Measurements from ENCODE around the gene ZDHHC23.

ZDHHC23 gene

DNA sequence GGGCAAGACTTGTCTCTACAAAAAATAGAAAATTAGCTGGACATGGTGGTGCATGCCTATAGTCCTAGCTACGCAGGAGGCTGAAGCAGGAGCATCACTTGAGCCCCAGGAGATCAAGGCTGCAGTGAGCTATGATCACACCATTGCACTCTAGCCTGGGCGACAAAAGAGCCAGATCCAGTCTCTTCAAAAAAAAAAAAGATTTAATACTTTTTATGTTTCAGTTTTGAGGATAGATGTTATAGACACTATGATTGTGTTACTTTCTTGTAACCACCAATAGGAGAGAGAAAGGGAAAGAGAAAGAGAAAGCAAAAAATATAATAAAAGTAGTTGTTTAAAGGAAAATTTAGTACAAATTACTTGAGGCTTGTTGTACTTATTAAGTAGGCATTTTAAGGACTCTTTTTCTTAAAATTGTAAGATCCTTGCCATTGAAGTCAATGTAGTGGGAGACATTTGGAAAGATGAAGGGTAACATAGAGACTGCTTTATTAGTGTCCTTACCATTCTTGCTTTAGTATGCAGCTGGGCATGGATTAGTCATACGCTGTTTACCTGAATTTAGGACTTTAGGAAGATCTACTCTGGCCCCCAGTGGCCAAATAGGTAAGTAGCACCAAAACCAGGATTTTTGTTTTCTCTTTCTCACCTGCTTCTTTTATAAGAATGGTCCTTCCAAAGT lies 35.1 kb upstream of the ZDHHC23 start:
- in situ Hi-C loops (cut with HindIII; ENCODE audit: low pct_ligation_motif_present, low sequenced_read_pairs), result no loop called here
- no peaks in the 10 kb centered on the region for H3K36me3 ChIP-seq (replicated peaks)
- no peak overlapping the region for H3K4me3 ChIP-seq (ENCODE audit: low read depth, low read length)
- H3K27me3 ChIP-seq (replicated peaks), result no peaks in the 10 kb centered on the region
- no peak overlapping the region for H3K27ac ChIP-seq
- peak; percentile 58 for DNase-seq
- TF ChIP-seq, protein P1, sequence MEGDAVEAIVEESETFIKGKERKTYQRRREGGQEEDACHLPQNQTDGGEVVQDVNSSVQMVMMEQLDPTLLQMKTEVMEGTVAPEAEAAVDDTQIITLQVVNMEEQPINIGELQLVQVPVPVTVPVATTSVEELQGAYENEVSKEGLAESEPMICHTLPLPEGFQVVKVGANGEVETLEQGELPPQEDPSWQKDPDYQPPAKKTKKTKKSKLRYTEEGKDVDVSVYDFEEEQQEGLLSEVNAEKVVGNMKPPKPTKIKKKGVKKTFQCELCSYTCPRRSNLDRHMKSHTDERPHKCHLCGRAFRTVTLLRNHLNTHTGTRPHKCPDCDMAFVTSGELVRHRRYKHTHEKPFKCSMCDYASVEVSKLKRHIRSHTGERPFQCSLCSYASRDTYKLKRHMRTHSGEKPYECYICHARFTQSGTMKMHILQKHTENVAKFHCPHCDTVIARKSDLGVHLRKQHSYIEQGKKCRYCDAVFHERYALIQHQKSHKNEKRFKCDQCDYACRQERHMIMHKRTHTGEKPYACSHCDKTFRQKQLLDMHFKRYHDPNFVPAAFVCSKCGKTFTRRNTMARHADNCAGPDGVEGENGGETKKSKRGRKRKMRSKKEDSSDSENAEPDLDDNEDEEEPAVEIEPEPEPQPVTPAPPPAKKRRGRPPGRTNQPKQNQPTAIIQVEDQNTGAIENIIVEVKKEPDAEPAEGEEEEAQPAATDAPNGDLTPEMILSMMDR (IDR thresholded peaks at IDR 0.05; ENCODE audit: low read depth, low read length, missing control alignments), result peak; percentile 66

DNA sequence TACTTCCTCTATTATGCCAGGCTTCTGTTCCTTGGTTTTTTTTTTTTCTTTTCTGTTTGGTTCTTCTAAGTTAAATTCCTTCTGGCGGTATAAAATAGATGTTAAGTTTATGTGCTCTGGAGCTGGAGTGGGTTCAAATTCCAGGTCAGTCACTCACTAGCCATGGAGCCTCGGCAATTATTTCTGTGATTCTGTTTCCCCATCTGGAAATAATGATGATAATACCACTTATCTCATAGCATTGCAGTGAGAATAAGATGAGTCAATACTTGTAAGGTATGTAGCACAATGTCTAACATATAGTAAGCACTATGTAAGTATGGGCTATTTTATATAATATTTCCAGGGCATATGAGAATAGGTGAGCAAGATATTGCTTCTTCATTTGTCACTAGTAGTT lies 33.2 kb upstream of the ZDHHC23 start:
- Histone ChIP-seq H3K27me3 (replicated peaks) (no peaks in the 10 kb centered on the region), H3K36me3 (replicated peaks) (no peaks in the 10 kb centered on the region), H3K4me3 (ENCODE audit: low read depth, low read length) (no peak overlapping the region), H3K27ac (no peak overlapping the region)
- in situ Hi-C loops (cut with HindIII; ENCODE audit: low pct_ligation_motif_present, low sequenced_read_pairs), result no loop called here
- TF ChIP-seq, protein P1 (IDR thresholded peaks at IDR 0.05; ENCODE audit: low read depth, low read length, missing control alignments), result no peak
- DNase-seq, result peak; percentile 64

DNA sequence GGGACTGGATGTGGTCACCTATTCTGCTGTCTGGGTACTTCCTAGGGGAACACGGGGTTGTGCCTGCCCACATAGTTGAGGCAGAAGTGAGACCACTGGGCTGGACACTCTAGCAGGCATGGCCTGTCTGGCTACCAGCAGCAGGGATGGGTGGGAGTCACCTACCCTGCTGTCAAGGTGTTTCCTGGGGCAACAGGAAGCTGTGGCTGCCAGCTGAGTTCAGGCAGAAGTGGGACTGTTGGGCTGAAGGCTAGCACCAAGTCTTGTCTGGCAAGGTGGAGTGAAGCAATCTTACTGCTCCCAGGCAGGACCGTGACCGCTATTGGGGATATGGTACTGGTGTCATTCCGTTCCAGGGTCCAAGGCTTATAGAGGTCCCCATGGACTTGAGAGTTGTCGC lies 20.3 kb upstream of the ZDHHC23 start:
- TF ChIP-seq, protein P1 (IDR thresholded peaks at IDR 0.05; ENCODE audit: low read depth, low read length, missing control alignments), result no peak
- H3K4me3 ChIP-seq (ENCODE audit: low read depth, low read length), result no peak overlapping the region
- no peak overlapping the region for H3K27ac ChIP-seq
- no peak for DNase-seq
- no peaks in the 10 kb centered on the region for H3K27me3 ChIP-seq (replicated peaks)
- in situ Hi-C loops (cut with HindIII; ENCODE audit: low pct_ligation_motif_present, low sequenced_read_pairs), result no loop called here
- H3K36me3 ChIP-seq (replicated peaks), result no peaks in the 10 kb centered on the region

DNA sequence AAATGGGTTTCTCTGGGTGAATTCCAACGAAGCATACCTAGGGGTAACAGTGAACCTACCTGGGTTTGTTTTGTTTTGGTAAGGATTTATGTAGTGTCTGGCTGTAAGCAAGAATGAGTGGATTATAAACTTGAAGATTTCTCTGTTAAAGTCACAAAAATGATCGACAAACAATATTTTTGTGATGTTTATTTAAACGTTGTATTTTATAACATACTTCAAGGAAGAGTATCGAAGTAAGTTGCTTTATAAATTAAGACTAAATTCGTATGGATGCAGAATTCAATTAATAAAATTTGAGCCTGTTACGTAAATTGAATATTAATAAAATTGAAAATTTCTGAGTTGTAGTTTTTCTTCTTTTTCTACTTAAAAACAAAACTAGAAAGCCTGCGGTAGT lies 982 bp upstream of the ZDHHC23 start:
- no peaks in the 10 kb centered on the region for H3K36me3 ChIP-seq (replicated peaks)
- no peak for DNase-seq
- H3K4me3 ChIP-seq (ENCODE audit: low read depth, low read length), result peak overlapping the region; percentile 64
- TF ChIP-seq, protein P1 (IDR thresholded peaks at IDR 0.05; ENCODE audit: low read depth, low read length, missing control alignments), result no peak
- H3K27me3 ChIP-seq (replicated peaks), result peaks cover 11% of the 10 kb centered on the region
- in situ Hi-C loops (cut with HindIII; ENCODE audit: low pct_ligation_motif_present, low sequenced_read_pairs), result no loop called here
- no peak overlapping the region for H3K27ac ChIP-seq

DNA sequence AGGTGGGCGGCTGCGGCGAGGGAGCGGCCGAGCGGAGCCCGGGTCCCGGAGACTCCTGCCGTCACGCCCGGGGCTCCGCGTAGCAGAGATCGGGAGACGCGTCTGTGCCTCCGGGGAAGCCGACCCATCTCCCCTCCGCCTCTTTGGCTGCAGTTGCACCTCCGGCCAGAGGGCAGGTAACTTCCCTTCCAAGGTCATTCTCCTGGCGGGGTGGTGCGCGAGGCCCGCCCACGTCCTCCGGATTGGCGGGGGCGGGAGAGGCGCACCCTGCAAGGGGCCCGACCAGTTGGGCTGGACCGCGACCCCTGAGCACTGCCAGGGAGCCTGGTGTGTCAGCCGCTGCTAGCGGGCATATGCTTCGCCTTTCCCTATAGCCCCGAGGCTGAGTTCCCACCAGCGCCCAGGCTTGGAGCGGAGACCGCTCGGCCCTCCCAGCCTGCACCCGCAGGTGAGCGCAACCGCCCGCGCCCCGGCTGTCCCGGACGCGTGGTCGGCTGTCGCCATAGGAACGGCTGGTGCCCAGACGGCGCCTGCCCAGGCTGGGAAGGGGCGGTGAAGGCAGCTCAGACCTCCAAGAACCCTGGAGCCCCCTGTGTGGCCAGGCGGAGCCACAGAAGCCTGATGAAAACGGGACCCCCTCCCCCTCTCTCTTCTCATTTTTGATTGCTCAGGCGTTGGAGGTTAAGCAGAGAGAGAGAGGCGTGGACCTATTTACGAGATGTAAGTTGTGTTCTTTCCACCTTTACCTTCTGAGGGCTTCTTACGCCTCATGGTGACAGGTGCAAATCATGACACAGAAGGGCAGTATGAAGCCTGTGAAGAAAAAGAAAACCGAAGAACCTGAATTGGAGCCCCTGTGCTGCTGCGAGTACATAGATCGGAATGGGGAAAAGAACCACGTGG lies 453 bp downstream of the ZDHHC23 start:
- TF ChIP-seq, protein P1 (IDR thresholded peaks at IDR 0.05; ENCODE audit: low read depth, low read length, missing control alignments), result no peak
- peaks cover 11% of the 10 kb centered on the region for H3K27me3 ChIP-seq (replicated peaks)
- DNase-seq, result no peak
- H3K27ac ChIP-seq, result no peak overlapping the region
- H3K4me3 ChIP-seq (ENCODE audit: low read depth, low read length), result peak overlapping the region; percentile 64
- H3K36me3 ChIP-seq (replicated peaks), result no peaks in the 10 kb centered on the region
- in situ Hi-C loops (cut with HindIII; ENCODE audit: low pct_ligation_motif_present, low sequenced_read_pairs), result no loop called here
